ENCODE measurements around the gene DOCK2. TPM values are rescaled to one million over a fixed set of nuclear protein-coding genes. Genes with fewer than 3 reads are reported as not detected.

Gene DOCK2
- total RNA-seq, 1 experiment from 2014 or later, result 0.42 TPM

- Mint-ChIP-seq H3K4me3 (ENCODE audit: unreplicated experiment) (no peak overlapping the region), H3K9me3 (ENCODE audit: unreplicated experiment) (no peaks in the 10 kb centered on the region), H3K27ac (ENCODE audit: low read depth, unreplicated experiment) (no peak overlapping the region), H3K27me3 (ENCODE audit: insufficient read depth, unreplicated experiment) (no peaks in the 10 kb centered on the region), H3K4me1 (ENCODE audit: insufficient read depth, unreplicated experiment) (no peaks in the 10 kb centered on the region), H3K36me3 (ENCODE audit: insufficient read depth, unreplicated experiment) (no peaks in the 10 kb centered on the region)
- ChIA-PET POLR2A (no interaction called here), CTCF (interaction anchor here (0.6 to 1.6 kb wide), 5 partner anchors 9 to 797 kb away, joined by 3 to 4 read pairs (median 3); no protein-coding TSS in a partner anchor)
- intact Hi-C loops (cut with micrococcal nuclease), result no loop called here
- no TSS peak for BruUV-seq (replicated peaks)
- TF ChIP-seq CTCF (IDR thresholded peaks at IDR 0.05; ENCODE audit: unreplicated experiment), result no peak
- peak; percentile 66 for DNase-seq (ENCODE audit: unreplicated experiment)
These were observed 164.3 kb downstream of the DOCK2 start for GRCh38 chr5:169801324-169801777.

GRCh38 chr5:169801781-169802180, 164.7 kb downstream of the DOCK2 start:
- CTCF ChIA-PET, result interaction anchor here (0.6 to 1.6 kb wide), 5 partner anchors 8 to 798 kb away, joined by 3 to 4 read pairs (median 3); no protein-coding TSS in a partner anchor
- no peak for TF ChIP-seq CTCF (IDR thresholded peaks at IDR 0.05; ENCODE audit: unreplicated experiment)
- POLR2A ChIA-PET, result no interaction called here
- H3K27me3 Mint-ChIP-seq (ENCODE audit: insufficient read depth, unreplicated experiment), result no peaks in the 10 kb centered on the region
- DNase-seq (ENCODE audit: unreplicated experiment), result no peak
- H3K4me1 Mint-ChIP-seq (ENCODE audit: insufficient read depth, unreplicated experiment), result no peaks in the 10 kb centered on the region
- H3K9me3 Mint-ChIP-seq (ENCODE audit: unreplicated experiment), result no peaks in the 10 kb centered on the region
- H3K27ac Mint-ChIP-seq (ENCODE audit: low read depth, unreplicated experiment), result no peak overlapping the region
- no peaks in the 10 kb centered on the region for H3K36me3 Mint-ChIP-seq (ENCODE audit: insufficient read depth, unreplicated experiment)
- BruUV-seq (replicated peaks), result no TSS peak
- no peak overlapping the region for H3K4me3 Mint-ChIP-seq (ENCODE audit: unreplicated experiment)
- intact Hi-C loops (cut with micrococcal nuclease), result no loop called here

GRCh38 chr5:169803077-169803981, 166.3 kb downstream of the DOCK2 start:
- CTCF ChIA-PET, result interaction anchor here (0.7 to 3.7 kb wide), 2 partner anchors 117 to 177 kb away, joined by 3 to 12 read pairs; partner anchors contain the start of gene INSYN2B
- Mint-ChIP-seq H3K27ac (ENCODE audit: low read depth, unreplicated experiment) (no peak overlapping the region), H3K4me3 (ENCODE audit: unreplicated experiment) (no peak overlapping the region), H3K27me3 (ENCODE audit: insufficient read depth, unreplicated experiment) (no peaks in the 10 kb centered on the region), H3K9me3 (ENCODE audit: unreplicated experiment) (no peaks in the 10 kb centered on the region), H3K36me3 (ENCODE audit: insufficient read depth, unreplicated experiment) (no peaks in the 10 kb centered on the region), H3K4me1 (ENCODE audit: insufficient read depth, unreplicated experiment) (no peaks in the 10 kb centered on the region)
- BruUV-seq (replicated peaks), result no TSS peak
- TF ChIP-seq CTCF (IDR thresholded peaks at IDR 0.05; ENCODE audit: unreplicated experiment), result no peak
- intact Hi-C loops (cut with micrococcal nuclease), result no loop called here
- peak; percentile 69 for DNase-seq (ENCODE audit: unreplicated experiment)
- POLR2A ChIA-PET, result interaction anchor here (0.6 kb wide), 1 partner anchor 123 kb away, joined by 3 read pairs; no protein-coding TSS in a partner anchor

- CTCF ChIA-PET, result interaction anchor here (1.0 to 3.7 kb wide), 3 partner anchors 15 to 175 kb away, joined by 3 to 12 read pairs (median 5); partner anchors contain the start of gene INSYN2B
- no TSS peak for BruUV-seq (replicated peaks)
- no peaks in the 10 kb centered on the region for H3K4me1 Mint-ChIP-seq (ENCODE audit: insufficient read depth, unreplicated experiment)
- no peaks in the 10 kb centered on the region for H3K36me3 Mint-ChIP-seq (ENCODE audit: insufficient read depth, unreplicated experiment)
- intact Hi-C loops (cut with micrococcal nuclease), result no loop called here
- no peak overlapping the region for H3K4me3 Mint-ChIP-seq (ENCODE audit: unreplicated experiment)
- no peaks in the 10 kb centered on the region for H3K9me3 Mint-ChIP-seq (ENCODE audit: unreplicated experiment)
- no peak overlapping the region for H3K27ac Mint-ChIP-seq (ENCODE audit: low read depth, unreplicated experiment)
- POLR2A ChIA-PET, result interaction anchor here (0.6 kb wide), 1 partner anchor 78 kb away, joined by 4 read pairs; no protein-coding TSS in a partner anchor
- DNase-seq (ENCODE audit: unreplicated experiment), result no peak
- no peak for TF ChIP-seq CTCF (IDR thresholded peaks at IDR 0.05; ENCODE audit: unreplicated experiment)
- H3K27me3 Mint-ChIP-seq (ENCODE audit: insufficient read depth, unreplicated experiment), result no peaks in the 10 kb centered on the region
These were observed 167.8 kb downstream of the DOCK2 start for GRCh38 chr5:169804861-169805260.
